CD8-positive, alpha-beta memory T cell (primary cell): Measurements from ENCODE around the gene FOXL3. TPM values are rescaled to one million over a fixed set of nuclear protein-coding genes. Genes with fewer than 3 reads are reported as not detected.
A peak's percentile ranks its signal among the peaks of the same experiment; 100 is the strongest.
"Not testable (repeated sequence)": the region's sequence is repeated elsewhere in the genome, so short reads cannot be mapped to it uniquely, and the experiment has no call there.

ENCODE experiments used
- CTCF ChIA-PET: fragments of 350-600 bp; sonication (Branson Sonifier 250); formaldehyde crosslinking; loops from one replicate; lab custom pipeline; 2021; ENCODE audit warnings: antibody characterized with exemption; lab: Charles Lee
- POLR2A ChIA-PET: fragments of 350-600 bp; sonication (Branson Sonifier 250); formaldehyde crosslinking; loops from one replicate; lab custom pipeline; 2021; ENCODE audit warnings: antibody characterized with exemption; lab: Charles Lee
- DNase-seq, 5 donors: peaks; one replicate each; pipeline versions ENCODE4 v3.0.0 to v3.0.0-alpha.2; 2020 to 2022; ENCODE audit warnings: mixed read lengths in 1 of 5
- H3K27ac ChIP-seq: one replicate; pipeline ENCODE4 v1.7.0; 2013; ENCODE audit warnings: low read depth, mild to moderate bottlenecking, low read length, moderate library complexity
- H3K27me3 ChIP-seq: 2 replicates; pipeline ENCODE4 v1.7.0; 2013; ENCODE audit warnings: low read length, mild to moderate bottlenecking; ENCODE audit not compliant: insufficient read depth, poor library complexity, severe bottlenecking
- H3K36me3 ChIP-seq: 2 replicates; pipeline ENCODE4 v1.7.0; 2013; ENCODE audit warnings: mild to moderate bottlenecking, low read length, moderate library complexity; ENCODE audit not compliant: insufficient read depth
- H3K4me1 ChIP-seq: 2 replicates; pipeline ENCODE4 v1.7.0; 2013; ENCODE audit warnings: mild to moderate bottlenecking, low read length, moderate library complexity; ENCODE audit not compliant: insufficient read depth
- H3K4me3 ChIP-seq: 2 replicates; pipeline ENCODE4 v1.7.0; 2013; ENCODE audit warnings: mild to moderate bottlenecking, low read length
- H3K9me3 ChIP-seq: 2 replicates; pipeline ENCODE4 v1.7.0; 2013; ENCODE audit warnings: mild to moderate bottlenecking, low read length
- H3K27ac Mint-ChIP-seq, 8 donors: one replicate each; pipeline ENCODE4 v1.8.0; 2020 to 2021; ENCODE audit warnings: mixed read lengths in 8 of 8, mild to moderate bottlenecking in 6 of 8, inconsistent platforms in 3 of 8, moderate library complexity in 3 of 8
- H3K27me3 Mint-ChIP-seq, 2 donors: one replicate each; pipeline ENCODE4 v1.8.0; 2020 to 2021; ENCODE audit warnings: mixed read lengths in 2 of 2, mild to moderate bottlenecking in 1 of 2, moderate library complexity in 1 of 2
- H3K36me3 Mint-ChIP-seq, 3 donors: one replicate each; pipeline ENCODE4 v1.8.0; 2020 to 2021; ENCODE audit warnings: mixed read lengths in 3 of 3, inconsistent platforms in 1 of 3, mild to moderate bottlenecking in 1 of 3
- H3K4me1 Mint-ChIP-seq, 3 donors: one replicate each; pipeline ENCODE4 v1.8.0; 2020 to 2021; ENCODE audit warnings: mixed read lengths in 3 of 3, inconsistent platforms in 1 of 3, mild to moderate bottlenecking in 1 of 3
- H3K4me3 Mint-ChIP-seq, 7 donors: one replicate each; pipeline ENCODE4 v1.8.0; 2020 to 2021; ENCODE audit warnings: mixed read lengths in 7 of 7, mild to moderate bottlenecking in 6 of 7, moderate library complexity in 4 of 7, inconsistent platforms in 2 of 7
- H3K9me3 Mint-ChIP-seq, 5 donors: one replicate each; pipeline ENCODE4 v1.8.0; 2020 to 2022; ENCODE audit warnings: mixed read lengths in 5 of 5, mild to moderate bottlenecking in 3 of 5, moderate library complexity in 2 of 5, inconsistent platforms in 1 of 5
- polyA plus RNA-seq: library from polyadenylated mRNA; unstranded; fragments of 300-500 nt; fragmentation: Illumina TruSeq; gene quantifications from one replicate; pipeline ENCODE4 v1.2.3, GENCODE V29; 2021
- total RNA-seq, 2 experiments: library from RNA; stranded (reverse); gene quantifications; one replicate each; pipeline ENCODE4 v1.2.3, GENCODE V29; 2021

Gene FOXL3
- total and polyA plus RNA-seq, 3 experiments from 2014 or later = not detected

- H3K27me3 ChIP-seq = no peaks in the 10 kb centered on the region
- ChIA-PET POLR2A (no interaction called here), CTCF (interaction anchor here (0.8 to 2.3 kb wide), 12 partner anchors 9 to 539 kb away, joined by 3 to 21 read pairs (median 4); no protein-coding TSS in a partner anchor)
- H3K9me3 ChIP-seq = no peaks in the 10 kb centered on the region
- no peaks in the 10 kb centered on the region for H3K9me3 Mint-ChIP-seq
- peaks cover 7 to 22% of the 10 kb centered on the region in 2 donors for H3K27me3 Mint-ChIP-seq
- peaks cover 8 to 10% (median 10%) of the 10 kb centered on the region in 3 donors for H3K4me1 Mint-ChIP-seq
- no peaks in the 10 kb centered on the region for H3K36me3 ChIP-seq
- H3K27ac ChIP-seq = no peak overlapping the region
- no peak overlapping the region for H3K4me3 ChIP-seq
- no peaks in the 10 kb centered on the region for H3K36me3 Mint-ChIP-seq
- peak in 1 of 5 donors; percentile 17 for DNase-seq
- H3K4me3 Mint-ChIP-seq = no peak overlapping the region
- no peak overlapping the region for H3K27ac Mint-ChIP-seq
- peaks cover 3% of the 10 kb centered on the region for H3K4me1 ChIP-seq
These were observed 43.4 kb downstream of the FOXL3 start for GRCh38 chr7:333393-333764.

GRCh38 chr7:334618-335357 lies 44.8 kb downstream of the FOXL3 start:
- Mint-ChIP-seq H3K27ac (peak overlapping the region in 2 of 8 donors; percentile 4 to 31), H3K4me1 (peaks cover 8 to 10% (median 10%) of the 10 kb centered on the region in 3 donors), H3K9me3 (no peaks in the 10 kb centered on the region), H3K27me3 (peaks cover 4 to 17% of the 10 kb centered on the region in 2 donors), H3K36me3 (no peaks in the 10 kb centered on the region), H3K4me3 (peak overlapping the region in 3 of 7 donors; percentile 12 to 50 (median 34))
- Histone ChIP-seq H3K9me3 (no peaks in the 10 kb centered on the region), H3K27ac (no peak overlapping the region), H3K4me3 (no peak overlapping the region), H3K27me3 (no peaks in the 10 kb centered on the region), H3K36me3 (no peaks in the 10 kb centered on the region), H3K4me1 (peaks cover 3% of the 10 kb centered on the region)
- ChIA-PET POLR2A (no interaction called here), CTCF (interaction anchor here (1.0 kb wide), 1 partner anchor 17 kb away, joined by 3 read pairs; no protein-coding TSS in a partner anchor)
- DNase-seq = peak in 1 of 5 donors; percentile 31

- POLR2A ChIA-PET = no interaction called here
- Mint-ChIP-seq H3K36me3 (no peaks in the 10 kb centered on the region), H3K4me1 (peaks cover 8 to 10% (median 10%) of the 10 kb centered on the region in 3 donors), H3K9me3 (no peaks in the 10 kb centered on the region), H3K4me3 (no peak overlapping the region), H3K27ac (no peak overlapping the region), H3K27me3 (peaks cover 7 to 10% of the 10 kb centered on the region in 2 donors)
- H3K4me3 ChIP-seq = no peak overlapping the region
- CTCF ChIA-PET = no interaction called here
- H3K36me3 ChIP-seq = no peaks in the 10 kb centered on the region
- no peak overlapping the region for H3K27ac ChIP-seq
- H3K4me1 ChIP-seq = peaks cover 3% of the 10 kb centered on the region
- no peaks in the 10 kb centered on the region for H3K9me3 ChIP-seq
- peak in 1 of 5 donors; percentile 43 for DNase-seq
- no peaks in the 10 kb centered on the region for H3K27me3 ChIP-seq
These were observed 45.6 kb downstream of the FOXL3 start for GRCh38 chr7:335358-336148.

GRCh38 chr7:336149-336533 lies 46.2 kb downstream of the FOXL3 start:
- H3K9me3 ChIP-seq, CTCF ChIA-PET, H3K9me3 Mint-ChIP-seq, H3K27me3 Mint-ChIP-seq, DNase-seq, H3K27ac Mint-ChIP-seq, H3K4me1 ChIP-seq, H3K27ac ChIP-seq, H3K36me3 ChIP-seq, H3K36me3 Mint-ChIP-seq, H3K27me3 ChIP-seq, POLR2A ChIA-PET, H3K4me3 ChIP-seq, H3K4me3 Mint-ChIP-seq: not testable (repeated sequence)
- H3K4me1 Mint-ChIP-seq = peaks cover 8 to 10% (median 10%) of the 10 kb centered on the region in 3 donors

- H3K4me1 ChIP-seq = peaks cover 3% of the 10 kb centered on the region
- H3K36me3 ChIP-seq = no peaks in the 10 kb centered on the region
- ChIA-PET CTCF (no interaction called here), POLR2A (no interaction called here)
- no peaks in the 10 kb centered on the region for H3K36me3 Mint-ChIP-seq
- peaks cover 8 to 10% (median 10%) of the 10 kb centered on the region in 3 donors for H3K4me1 Mint-ChIP-seq
- H3K4me3 Mint-ChIP-seq = no peak overlapping the region
- no peaks in the 10 kb centered on the region for H3K9me3 Mint-ChIP-seq
- H3K27me3 Mint-ChIP-seq = peaks cover 4 to 7% of the 10 kb centered on the region in 2 donors
- peak overlapping the region in 1 of 8 donors; percentile 87 for H3K27ac Mint-ChIP-seq
- DNase-seq = peak in 2 of 5 donors; percentile 32 to 33
- H3K27me3 ChIP-seq = no peaks in the 10 kb centered on the region
- no peak overlapping the region for H3K4me3 ChIP-seq
- no peak overlapping the region for H3K27ac ChIP-seq
- no peaks in the 10 kb centered on the region for H3K9me3 ChIP-seq
These were observed 47.0 kb downstream of the FOXL3 start for GRCh38 chr7:336810-337566.

- no peak overlapping the region for H3K4me3 Mint-ChIP-seq
- no peaks in the 10 kb centered on the region for H3K9me3 Mint-ChIP-seq
- peaks cover 8 to 9% of the 10 kb centered on the region in 2 donors for H3K27me3 Mint-ChIP-seq
- peak in 1 of 5 donors; percentile 35 for DNase-seq
- Histone ChIP-seq H3K27ac (no peak overlapping the region), H3K9me3 (no peaks in the 10 kb centered on the region), H3K4me1 (peaks cover 3% of the 10 kb centered on the region), H3K27me3 (no peaks in the 10 kb centered on the region), H3K36me3 (no peaks in the 10 kb centered on the region), H3K4me3 (no peak overlapping the region)
- ChIA-PET CTCF (no interaction called here), POLR2A (no interaction called here)
- peaks cover 8 to 10% (median 10%) of the 10 kb centered on the region in 3 donors for H3K4me1 Mint-ChIP-seq
- no peaks in the 10 kb centered on the region for H3K36me3 Mint-ChIP-seq
- peak overlapping the region in 1 of 8 donors; percentile 87 for H3K27ac Mint-ChIP-seq
These were observed 47.6 kb downstream of the FOXL3 start for GRCh38 chr7:337567-337951.

GRCh38 chr7:338295-339061 lies 48.5 kb downstream of the FOXL3 start:
- no peaks in the 10 kb centered on the region for H3K9me3 Mint-ChIP-seq
- H3K27me3 Mint-ChIP-seq = peaks cover 8 to 9% of the 10 kb centered on the region in 2 donors
- no peaks in the 10 kb centered on the region for H3K27me3 ChIP-seq
- no peak overlapping the region for H3K27ac Mint-ChIP-seq
- peak in 1 of 5 donors; percentile 37 for DNase-seq
- ChIA-PET POLR2A (no interaction called here), CTCF (no interaction called here)
- H3K36me3 ChIP-seq = no peaks in the 10 kb centered on the region
- H3K36me3 Mint-ChIP-seq = no peaks in the 10 kb centered on the region
- H3K4me3 ChIP-seq = no peak overlapping the region
- H3K4me1 Mint-ChIP-seq = peaks cover 8 to 10% (median 10%) of the 10 kb centered on the region in 3 donors
- peaks cover 3% of the 10 kb centered on the region for H3K4me1 ChIP-seq
- H3K9me3 ChIP-seq = no peaks in the 10 kb centered on the region
- H3K27ac ChIP-seq = no peak overlapping the region
- no peak overlapping the region for H3K4me3 Mint-ChIP-seq
